AG04450 (cell line): ENCODE measurements around the gene ITGAX. TPM values are rescaled to one million over a fixed set of nuclear protein-coding genes. Genes with fewer than 3 reads are reported as not detected.

Source experiments
- CTCF ChIA-PET: fragments of 300-600, 350-600 bp; formaldehyde crosslinking; extraction: SDS; loops from one replicate; lab custom pipeline; 2022; ENCODE audit warnings: antibody characterized with exemption, inconsistent platforms; lab: Charles Lee
- POLR2A ChIA-PET: fragments of 350-600 bp; formaldehyde crosslinking; extraction: SDS; loops from one replicate; lab custom pipeline; 2021; ENCODE audit warnings: antibody characterized with exemption, inconsistent platforms; lab: Yijun Ruan, JAX
- DNase-seq: peaks from one replicate; pipeline ENCODE4 v3.0.0-alpha.2; 2011; ENCODE audit warnings: low read depth, low spot score
- H3K27ac ChIP-seq: one replicate; pipeline ENCODE4 v1.5.1; 2012; ENCODE audit warnings: low read depth, low read length, control low read depth
- H3K27me3 ChIP-seq: one replicate; pipeline ENCODE4 v1.6.0; 2012; ENCODE audit warnings: low read length; ENCODE audit not compliant: control insufficient read depth, insufficient read depth
- H3K4me3 ChIP-seq: 2 replicates; pipeline ENCODE4 v1.5.1; 2011; ENCODE audit warnings: mild to moderate bottlenecking, low read depth, low read length, control low read depth
- H3K9me3 ChIP-seq: 2 replicates; pipeline ENCODE4 v1.5.1; 2012; ENCODE audit warnings: low read length; ENCODE audit not compliant: control insufficient read depth, insufficient read depth
- CTCF ChIP-seq: IDR thresholded peaks from 2 replicates; pipeline ENCODE4 v1.5.1; 2011; ENCODE audit warnings: low read depth, low read length, control low read depth, inconsistent platforms
- polyA plus RNA-seq: library from polyadenylated mRNA; depleted of rRNA; stranded (reverse); fragments of >200 nt; gene quantifications from 2 replicates; pipeline ENCODE4 v1.2.3, GENCODE V29; 2011

ITGAX gene
- polyA plus RNA-seq, 1 experiment, result 0.15 TPM

- no peak overlapping the region for H3K4me3 ChIP-seq
- H3K9me3 ChIP-seq, result no peaks in the 10 kb centered on the region; the same call in 1 of the 2 replicates
- POLR2A ChIA-PET, result no interaction called here
- no peak for DNase-seq
- CTCF ChIA-PET, result no interaction called here
- no peak for TF ChIP-seq CTCF
- no peak overlapping the region for H3K27ac ChIP-seq
- no peaks in the 10 kb centered on the region for H3K27me3 ChIP-seq
Measured at GRCh38 chr16:31348579-31348978, 6.4 kb upstream of the ITGAX start.

DNA sequence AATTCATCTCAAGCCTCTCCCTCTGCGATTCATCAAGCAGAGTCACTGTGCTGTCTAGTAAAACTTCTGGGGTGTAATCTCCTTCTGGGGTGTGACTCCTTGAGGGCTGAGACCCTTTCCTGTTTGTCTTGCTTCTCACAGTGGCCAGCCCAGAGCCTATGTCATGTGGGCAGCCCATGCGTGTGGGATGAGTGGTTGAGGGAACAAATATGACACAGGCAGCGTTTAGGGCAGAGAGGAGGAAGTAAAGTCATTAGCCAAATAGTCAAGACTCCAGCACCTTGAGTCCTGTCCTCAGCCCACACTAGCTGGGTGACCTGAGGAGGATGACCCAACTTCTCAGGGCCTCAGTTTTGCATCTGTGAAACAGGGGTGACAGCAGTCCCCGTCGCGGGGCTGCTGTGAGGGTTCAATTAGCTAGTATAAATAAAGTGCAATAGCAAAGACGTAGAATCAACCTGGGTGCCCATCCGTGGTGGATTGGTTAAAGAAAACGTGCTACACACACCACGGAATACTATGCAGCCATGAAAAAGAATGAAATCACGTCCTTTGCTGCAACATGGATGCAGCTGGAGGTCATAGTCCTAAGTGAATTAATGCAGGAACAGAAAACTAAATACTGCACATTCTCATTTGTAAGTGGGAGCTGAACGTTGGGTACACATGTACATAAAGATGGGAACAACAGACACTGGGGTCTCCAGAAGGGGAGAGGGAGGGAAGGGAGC is 4.5 kb upstream of the ITGAX start:
- no peak for TF ChIP-seq CTCF
- Histone ChIP-seq H3K4me3 (no peak overlapping the region), H3K27ac (no peak overlapping the region), H3K27me3 (no peaks in the 10 kb centered on the region), H3K9me3 (no peaks in the 10 kb centered on the region; the same call in 1 of the 2 replicates)
- ChIA-PET CTCF (no interaction called here), POLR2A (no interaction called here)
- DNase-seq, result no peak

DNA sequence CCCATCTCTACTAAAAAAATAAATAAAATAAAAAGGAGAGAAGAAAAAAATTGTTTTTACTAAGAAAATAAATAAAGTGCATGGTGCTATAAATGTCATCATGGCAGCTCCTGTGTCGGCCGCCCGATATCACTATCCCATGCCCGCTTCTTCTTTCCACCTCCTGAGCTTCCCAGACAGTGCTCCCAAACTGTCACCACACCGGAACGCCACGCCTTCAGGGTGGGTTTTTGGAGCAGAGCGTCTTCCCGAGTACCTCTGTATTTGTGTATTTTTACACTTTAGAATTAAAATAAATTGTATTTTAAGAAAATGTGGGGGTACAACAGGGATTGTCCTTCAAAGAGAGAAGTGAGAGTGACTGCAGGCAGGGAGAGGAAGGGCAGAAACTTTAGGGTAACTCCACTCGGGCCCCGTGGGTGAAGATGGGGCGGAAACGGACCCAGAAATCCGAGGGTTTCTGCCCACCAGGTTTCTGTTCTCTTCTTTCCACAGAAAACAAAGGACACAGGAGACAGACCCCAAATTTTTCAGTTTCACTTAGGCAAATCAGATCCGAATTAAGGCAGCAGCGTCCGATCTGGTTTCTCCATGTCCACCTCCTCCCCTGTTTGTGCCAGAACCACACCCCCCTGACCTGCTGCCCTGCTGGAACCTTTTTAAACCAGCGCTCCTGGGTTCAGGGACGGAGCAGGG is 3.6 kb upstream of the ITGAX start:
- H3K4me3 ChIP-seq, result no peak overlapping the region
- ChIA-PET CTCF (no interaction called here), POLR2A (no interaction called here)
- TF ChIP-seq CTCF, result no peak
- H3K27ac ChIP-seq, result no peak overlapping the region
- no peaks in the 10 kb centered on the region; the same call in 1 of the 2 replicates for H3K9me3 ChIP-seq
- H3K27me3 ChIP-seq, result no peaks in the 10 kb centered on the region
- DNase-seq, result no peak

GRCh38 chr16:31351942-31352325 is 3.0 kb upstream of the ITGAX start:
- ChIA-PET POLR2A (no interaction called here), CTCF (no interaction called here)
- Histone ChIP-seq H3K27me3 (no peaks in the 10 kb centered on the region), H3K27ac (no peak overlapping the region), H3K4me3 (no peak overlapping the region), H3K9me3 (no peaks in the 10 kb centered on the region; the same call in 1 of the 2 replicates)
- no peak for DNase-seq
- no peak for TF ChIP-seq CTCF

DNA sequence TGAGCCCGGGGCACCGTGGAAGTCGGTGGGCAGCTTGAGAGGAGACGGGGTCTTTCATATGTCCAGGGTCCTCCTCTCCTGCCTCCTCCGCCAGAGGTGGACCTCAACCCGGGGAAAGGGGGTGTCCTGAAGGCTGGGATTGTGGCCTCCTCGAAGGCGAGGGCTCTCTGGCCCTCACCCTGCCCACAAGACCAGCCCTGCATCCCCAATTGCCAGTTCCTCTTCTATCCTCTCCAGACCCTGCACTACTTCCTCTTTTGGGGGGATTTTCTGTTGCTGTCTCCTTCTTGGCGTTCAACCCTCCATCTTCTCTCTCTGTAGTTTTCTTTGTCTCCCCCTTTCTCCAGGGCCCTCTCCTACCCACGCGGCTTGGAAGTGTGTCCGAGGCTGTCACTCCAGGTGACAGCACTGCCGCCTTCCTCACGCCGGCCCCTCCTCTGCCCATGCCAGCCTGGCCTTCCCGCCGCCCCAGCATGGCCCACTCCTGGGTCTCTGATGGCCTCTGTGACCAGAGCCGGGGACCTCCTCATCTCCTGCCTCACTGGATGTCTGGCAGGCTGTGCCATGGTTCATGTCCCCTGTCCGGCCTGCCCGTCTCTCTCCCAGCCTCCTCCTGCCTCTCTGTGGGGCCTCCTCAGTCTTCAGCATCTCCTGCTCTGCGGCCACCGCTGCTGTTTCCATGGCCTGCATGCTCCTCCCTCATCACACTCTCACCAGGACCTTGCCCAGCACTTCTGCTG is 2.4 kb upstream of the ITGAX start:
- CTCF ChIA-PET, result no interaction called here
- no peak for DNase-seq
- H3K4me3 ChIP-seq, result no peak overlapping the region

More for the DNA sequence above, 2.4 kb upstream of the ITGAX start:
- H3K27me3 ChIP-seq, result no peaks in the 10 kb centered on the region
- POLR2A ChIA-PET, result no interaction called here
- TF ChIP-seq CTCF, result no peak
- H3K9me3 ChIP-seq, result no peaks in the 10 kb centered on the region; the same call in 1 of the 2 replicates
- no peak overlapping the region for H3K27ac ChIP-seq
